Measurements from ENCODE around the gene TMEM175.
A peak's percentile ranks its signal among the peaks of the same experiment; 100 is the strongest.

The TMEM175 gene

DNA sequence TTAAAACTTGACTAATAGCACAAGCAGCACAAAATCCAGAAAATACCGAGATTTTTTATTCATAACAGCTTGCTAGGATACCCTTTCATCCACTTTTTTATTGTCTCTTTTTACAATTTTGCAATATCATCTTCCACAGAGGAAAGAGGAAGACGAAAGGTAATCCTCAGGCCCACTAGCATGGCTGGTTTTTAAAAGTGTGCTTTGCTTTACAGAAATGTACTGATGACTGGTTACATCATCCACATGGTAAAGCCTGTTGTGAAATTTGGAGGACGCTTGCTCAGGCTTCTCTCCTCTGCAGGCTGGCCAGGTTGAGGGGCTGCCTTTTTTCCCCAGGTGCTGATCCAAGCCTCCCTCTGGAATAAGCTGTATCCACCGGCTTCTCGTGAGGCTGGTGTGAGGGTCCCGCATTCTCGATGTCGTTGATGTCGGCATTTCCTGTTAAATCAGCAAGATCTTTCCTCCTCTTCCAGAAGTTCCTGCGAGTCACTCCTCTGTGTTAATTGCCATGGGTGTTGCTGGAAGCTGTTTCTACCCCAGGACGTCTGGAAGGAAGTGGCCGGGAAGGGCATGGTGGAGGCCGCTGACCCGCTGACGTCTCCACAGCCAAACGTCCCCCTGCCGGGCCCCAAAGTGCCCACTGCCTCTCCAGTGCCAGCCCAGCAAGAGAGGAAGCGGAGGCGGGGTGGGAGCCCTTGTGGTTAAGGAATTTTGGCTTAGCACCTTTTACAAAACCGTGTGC is 46.9 kb downstream of the TMEM175 start:
- Histone ChIP-seq H3K79me2 (no peaks in the 10 kb centered on the region), H3K9ac (no peak overlapping the region), H3K27ac (no peak overlapping the region), H3K4me1 (no peaks in the 10 kb centered on the region), H3K9me3 (ENCODE audit: control insufficient read depth, low read length) (no peaks in the 10 kb centered on the region), H3K36me3 (ENCODE audit: control insufficient read depth, insufficient read depth, low read length) (no peaks in the 10 kb centered on the region), H3K4me3 (ENCODE audit: low read depth, low read length) (no peak overlapping the region), H2AFZ (no peak overlapping the region), H3K27me3 (ENCODE audit: control insufficient read depth, insufficient read depth, low read length) (no peaks in the 10 kb centered on the region), H3K4me2 (ENCODE audit: low read length) (no peak overlapping the region)
- TF ChIP-seq, protein P1, sequence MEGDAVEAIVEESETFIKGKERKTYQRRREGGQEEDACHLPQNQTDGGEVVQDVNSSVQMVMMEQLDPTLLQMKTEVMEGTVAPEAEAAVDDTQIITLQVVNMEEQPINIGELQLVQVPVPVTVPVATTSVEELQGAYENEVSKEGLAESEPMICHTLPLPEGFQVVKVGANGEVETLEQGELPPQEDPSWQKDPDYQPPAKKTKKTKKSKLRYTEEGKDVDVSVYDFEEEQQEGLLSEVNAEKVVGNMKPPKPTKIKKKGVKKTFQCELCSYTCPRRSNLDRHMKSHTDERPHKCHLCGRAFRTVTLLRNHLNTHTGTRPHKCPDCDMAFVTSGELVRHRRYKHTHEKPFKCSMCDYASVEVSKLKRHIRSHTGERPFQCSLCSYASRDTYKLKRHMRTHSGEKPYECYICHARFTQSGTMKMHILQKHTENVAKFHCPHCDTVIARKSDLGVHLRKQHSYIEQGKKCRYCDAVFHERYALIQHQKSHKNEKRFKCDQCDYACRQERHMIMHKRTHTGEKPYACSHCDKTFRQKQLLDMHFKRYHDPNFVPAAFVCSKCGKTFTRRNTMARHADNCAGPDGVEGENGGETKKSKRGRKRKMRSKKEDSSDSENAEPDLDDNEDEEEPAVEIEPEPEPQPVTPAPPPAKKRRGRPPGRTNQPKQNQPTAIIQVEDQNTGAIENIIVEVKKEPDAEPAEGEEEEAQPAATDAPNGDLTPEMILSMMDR (IDR thresholded peaks at IDR 0.05), result no peak

DNA sequence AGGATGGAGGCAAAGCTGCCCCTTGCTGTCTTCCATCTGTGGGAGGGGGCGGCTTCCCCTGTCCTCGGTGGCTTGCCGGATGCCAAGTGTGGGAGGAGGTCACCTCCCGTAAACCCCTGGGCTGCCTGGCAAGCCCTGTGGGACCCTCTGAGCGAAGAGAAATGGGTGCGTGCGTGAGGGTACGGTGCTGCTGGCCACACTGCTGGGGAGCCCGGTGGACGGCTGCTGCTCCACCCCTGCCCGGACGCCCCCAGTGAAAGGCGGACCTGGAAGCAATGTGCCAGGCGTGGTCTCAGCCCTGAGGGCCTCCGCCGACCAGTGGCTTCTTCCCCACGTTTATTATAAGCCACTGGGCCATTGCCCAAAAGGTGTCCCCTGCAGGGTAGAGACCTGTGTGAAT is 50.0 kb downstream of the TMEM175 start:
- TF ChIP-seq, protein P1 (IDR thresholded peaks at IDR 0.05), result no peak
- no peaks in the 10 kb centered on the region for H3K36me3 ChIP-seq (ENCODE audit: control insufficient read depth, insufficient read depth, low read length)
- H3K9ac ChIP-seq, result no peak overlapping the region
- no peaks in the 10 kb centered on the region for H3K4me1 ChIP-seq
- no peaks in the 10 kb centered on the region for H3K79me2 ChIP-seq
- no peaks in the 10 kb centered on the region for H3K27me3 ChIP-seq (ENCODE audit: control insufficient read depth, insufficient read depth, low read length)
- H2AFZ ChIP-seq, result no peak overlapping the region
- H3K9me3 ChIP-seq (ENCODE audit: control insufficient read depth, low read length), result no peaks in the 10 kb centered on the region
- H3K27ac ChIP-seq, result no peak overlapping the region
- no peak overlapping the region for H3K4me3 ChIP-seq (ENCODE audit: low read depth, low read length)
- H3K4me2 ChIP-seq (ENCODE audit: low read length), result no peak overlapping the region

DNA sequence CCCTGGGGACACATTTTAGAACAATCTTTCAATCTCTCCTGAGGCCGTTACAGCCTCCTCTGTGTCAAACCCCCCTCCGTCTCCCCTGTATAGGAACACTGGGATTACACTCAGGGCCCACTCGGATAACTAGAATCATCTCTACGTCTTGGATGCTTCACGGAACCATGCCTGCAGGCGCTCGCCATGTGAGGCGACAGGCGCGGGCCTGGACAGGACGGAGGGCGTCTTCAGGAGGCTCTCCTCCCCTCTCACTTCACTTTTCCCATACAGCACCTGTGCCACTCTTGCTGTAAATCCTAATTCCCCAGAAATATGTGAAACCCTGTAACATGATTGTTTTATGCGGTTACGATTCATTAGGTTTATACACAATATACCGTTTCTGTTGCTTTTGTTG is 50.6 kb downstream of the TMEM175 start:
- no peaks in the 10 kb centered on the region for H3K9me3 ChIP-seq (ENCODE audit: control insufficient read depth, low read length)
- H3K27ac ChIP-seq, result no peak overlapping the region
- no peaks in the 10 kb centered on the region for H3K4me1 ChIP-seq
- no peak overlapping the region for H3K4me3 ChIP-seq (ENCODE audit: low read depth, low read length)
- TF ChIP-seq, protein P1 (IDR thresholded peaks at IDR 0.05), result no peak
- no peak overlapping the region for H2AFZ ChIP-seq
- H3K9ac ChIP-seq, result no peak overlapping the region
- no peaks in the 10 kb centered on the region for H3K79me2 ChIP-seq
- H3K36me3 ChIP-seq (ENCODE audit: control insufficient read depth, insufficient read depth, low read length), result no peaks in the 10 kb centered on the region
- H3K4me2 ChIP-seq (ENCODE audit: low read length), result no peak overlapping the region
- no peaks in the 10 kb centered on the region for H3K27me3 ChIP-seq (ENCODE audit: control insufficient read depth, insufficient read depth, low read length)

DNA sequence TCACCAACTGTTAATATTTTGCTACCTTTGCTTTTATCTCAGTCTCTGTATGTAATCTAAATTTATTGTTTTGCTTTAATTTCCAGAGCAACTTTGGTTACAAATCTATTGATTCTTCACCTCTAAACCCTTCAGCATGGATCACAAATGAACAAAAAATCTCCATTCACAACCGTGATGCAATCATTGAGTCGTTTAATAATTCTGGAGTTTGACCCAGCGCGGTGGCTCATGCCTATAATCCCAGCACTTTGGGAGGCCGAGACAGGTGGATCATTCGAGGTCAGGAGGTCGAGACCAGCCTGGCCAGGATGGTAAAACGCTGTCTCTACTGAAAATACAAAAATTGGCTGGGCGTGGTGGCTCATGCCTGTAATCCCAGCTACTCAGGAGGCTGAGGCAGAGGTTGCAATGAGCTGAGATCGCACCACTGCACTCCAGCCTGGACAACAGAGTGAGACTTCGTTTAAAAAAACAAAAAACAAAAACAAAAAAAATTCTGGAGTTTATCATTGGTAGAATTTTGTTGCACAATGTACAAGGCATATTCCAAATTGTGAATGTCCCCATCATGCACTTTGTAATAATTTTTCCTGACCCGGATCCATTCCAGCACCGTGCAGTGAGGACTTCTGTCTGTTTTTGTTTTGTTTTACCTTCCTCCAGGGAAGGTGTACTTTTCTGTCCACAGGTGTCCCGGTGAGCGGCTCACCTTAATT is 52.2 kb downstream of the TMEM175 start:
- Histone ChIP-seq H3K4me3 (ENCODE audit: low read depth, low read length) (peak overlapping the region; percentile 42), H3K4me1 (no peaks in the 10 kb centered on the region), H3K27ac (no peak overlapping the region), H3K9ac (no peak overlapping the region), H3K79me2 (no peaks in the 10 kb centered on the region), H3K27me3 (ENCODE audit: control insufficient read depth, insufficient read depth, low read length) (no peaks in the 10 kb centered on the region), H3K9me3 (ENCODE audit: control insufficient read depth, low read length) (no peaks in the 10 kb centered on the region), H3K4me2 (ENCODE audit: low read length) (peak overlapping the region; percentile 52), H3K36me3 (ENCODE audit: control insufficient read depth, insufficient read depth, low read length) (no peaks in the 10 kb centered on the region), H2AFZ (peak overlapping the region; percentile 42)
- TF ChIP-seq, protein P1 (IDR thresholded peaks at IDR 0.05), result no peak

All from parathyroid adenoma (tissue), 2 donors.